Right lung (tissue), 10 donors: ENCODE data around the gene ATG16L1. TPM values are rescaled to one million over a fixed set of nuclear protein-coding genes. Genes with fewer than 3 reads are reported as not detected.

Experiments
- DNase-seq, 2 donors: peaks; one replicate each; pipeline ENCODE4 v3.0.0-alpha.2; 2013
- long read RNA-seq, 8 donors: transcript quantifications; one replicate each; lab custom pipeline, GENCODE V29; 2026
- polyA plus RNA-seq, 5 donors: library from polyadenylated mRNA; unstranded; fragments of 120-200 nt; gene quantifications; one replicate each; pipeline versions ENCODE4 v1.2.1 to v1.2.3, GENCODE V29; 2013; ENCODE audit warnings: inconsistent platforms in 1 of 5, low replicate concordance in 1 of 5; ENCODE audit not compliant: insufficient read length in 5 of 5, insufficient read depth in 1 of 5

ATG16L1 gene
- 10 to 100 TPM; 19.1 to 26.5 (median 21.5) TPM for polyA plus RNA-seq
- long read RNA-seq, donor 1, transcript ATG16L1-203 (18 exons, 3,405 nt) = major isoform, 6 of 7 reads
- long read RNA-seq, donor 1, partial matches to known transcripts = 0 of 7 reads
- long read RNA-seq, donor 1, other reads (novel, unspliced or antisense) = 0 of 7 reads
- long read RNA-seq, donor 2, partial matches to known transcripts = 0 of 1 reads
- long read RNA-seq, donor 2, other reads (novel, unspliced or antisense) = 0 of 1 reads
- long read RNA-seq, donor 3 = 0 reads
- long read RNA-seq, donor 4, partial matches to known transcripts = 0 of 1 reads
- long read RNA-seq, donor 4, other reads (novel, unspliced or antisense) = 0 of 1 reads
- long read RNA-seq, donor 5, partial matches to known transcripts = 0 of 3 reads
- long read RNA-seq, donor 5, other reads (novel, unspliced or antisense) = 0 of 3 reads
- long read RNA-seq, donor 6, partial matches to known transcripts = 22 of 25 reads
- long read RNA-seq, donor 6, other reads (novel, unspliced or antisense) = 0 of 25 reads
- long read RNA-seq, donor 7, partial matches to known transcripts = 0 of 2 reads
- long read RNA-seq, donor 7, other reads (novel, unspliced or antisense) = 0 of 2 reads
- long read RNA-seq, donor 8, partial matches to known transcripts = 0 of 1 reads
- long read RNA-seq, donor 8, other reads (novel, unspliced or antisense) = 0 of 1 reads

GRCh38 chr2:233251306-233252116, at the start of gene ATG16L1:
Gene ATG16L1 (plus strand): TSS chr2:233251673. CDS start chr2:233251828, 155 bp downstream.
- peak; percentile 94 to 95 for DNase-seq

- DNase-seq = no peak
Measured at GRCh38 chr2:233202531-233202944, 48.9 kb upstream of the ATG16L1 start.

- DNase-seq = no peak
Measured at GRCh38 chr2:233203060-233203459, 48.4 kb upstream of the ATG16L1 start.

- no peak for DNase-seq
Measured at GRCh38 chr2:233204286-233204936, 47.1 kb upstream of the ATG16L1 start.

- DNase-seq = no peak
Measured at GRCh38 chr2:233208382-233209116, 42.9 kb upstream of the ATG16L1 start.

GRCh38 chr2:233209117-233209532, 42.3 kb upstream of the ATG16L1 start:
- no peak for DNase-seq

GRCh38 chr2:233209533-233210171, 41.8 kb upstream of the ATG16L1 start:
- no peak for DNase-seq

GRCh38 chr2:233210281-233210680, 41.2 kb upstream of the ATG16L1 start:
- no peak for DNase-seq

GRCh38 chr2:233210843-233211547, 40.5 kb upstream of the ATG16L1 start:
- peak; percentile 55 to 60 for DNase-seq

- no peak for DNase-seq
Measured at GRCh38 chr2:233211548-233211895, 40.0 kb upstream of the ATG16L1 start.

GRCh38 chr2:233213011-233213410, 38.5 kb upstream of the ATG16L1 start:
- DNase-seq = no peak

GRCh38 chr2:233213975-233214374, 37.5 kb upstream of the ATG16L1 start:
- no peak for DNase-seq

GRCh38 chr2:233217892-233218377, 33.5 kb upstream of the ATG16L1 start:
- no peak for DNase-seq

- DNase-seq = no peak
Measured at GRCh38 chr2:233218836-233219235, 32.6 kb upstream of the ATG16L1 start.

GRCh38 chr2:233219848-233220247, 31.6 kb upstream of the ATG16L1 start:
- DNase-seq = no peak

GRCh38 chr2:233221378-233222063, 30.0 kb upstream of the ATG16L1 start:
- DNase-seq = no peak

- DNase-seq = no peak
Measured at GRCh38 chr2:233223059-233223894, 28.2 kb upstream of the ATG16L1 start.
